Mucosa of rectum (tissue), 2 donors: ENCODE measurements around the gene PLEKHH1.

Experiments
- H3K27ac ChIP-seq, 2 donors: one replicate each; pipeline ENCODE4 v1.7.0; 2013; ENCODE audit warnings: inconsistent platforms in 2 of 2, low read depth in 2 of 2, low read length in 2 of 2
- H3K27me3 ChIP-seq, 2 donors: one replicate each; pipeline ENCODE4 v1.7.0; 2013; ENCODE audit warnings: low read length in 2 of 2; ENCODE audit not compliant: control insufficient read depth in 2 of 2, insufficient read depth in 2 of 2
- H3K36me3 ChIP-seq, 2 donors: one replicate each; pipeline ENCODE4 v1.7.0; 2013; ENCODE audit warnings: low read length in 2 of 2; ENCODE audit not compliant: control insufficient read depth in 2 of 2, insufficient read depth in 2 of 2
- H3K4me1 ChIP-seq, 2 donors: one replicate each; pipeline ENCODE4 v1.7.0; 2013; ENCODE audit warnings: low read length in 2 of 2, mild to moderate bottlenecking in 1 of 2; ENCODE audit not compliant: control insufficient read depth in 2 of 2, insufficient read depth in 2 of 2
- H3K4me3 ChIP-seq, 2 donors: one replicate each; pipeline ENCODE4 v1.7.0; 2013; ENCODE audit warnings: low read length in 2 of 2
- H3K9ac ChIP-seq, 2 donors: one replicate each; pipeline ENCODE4 v1.7.0; 2013; ENCODE audit warnings: low read length in 2 of 2, low read depth in 1 of 2, mild to moderate bottlenecking in 1 of 2
- H3K9me3 ChIP-seq, 2 donors: one replicate each; pipeline ENCODE4 v1.7.0; 2013; ENCODE audit warnings: low read length in 2 of 2; ENCODE audit not compliant: control insufficient read depth in 2 of 2
- donor health status: healthy.
- donor health status: Normal muscosa, but diverticular disease.

The PLEKHH1 gene

DNA sequence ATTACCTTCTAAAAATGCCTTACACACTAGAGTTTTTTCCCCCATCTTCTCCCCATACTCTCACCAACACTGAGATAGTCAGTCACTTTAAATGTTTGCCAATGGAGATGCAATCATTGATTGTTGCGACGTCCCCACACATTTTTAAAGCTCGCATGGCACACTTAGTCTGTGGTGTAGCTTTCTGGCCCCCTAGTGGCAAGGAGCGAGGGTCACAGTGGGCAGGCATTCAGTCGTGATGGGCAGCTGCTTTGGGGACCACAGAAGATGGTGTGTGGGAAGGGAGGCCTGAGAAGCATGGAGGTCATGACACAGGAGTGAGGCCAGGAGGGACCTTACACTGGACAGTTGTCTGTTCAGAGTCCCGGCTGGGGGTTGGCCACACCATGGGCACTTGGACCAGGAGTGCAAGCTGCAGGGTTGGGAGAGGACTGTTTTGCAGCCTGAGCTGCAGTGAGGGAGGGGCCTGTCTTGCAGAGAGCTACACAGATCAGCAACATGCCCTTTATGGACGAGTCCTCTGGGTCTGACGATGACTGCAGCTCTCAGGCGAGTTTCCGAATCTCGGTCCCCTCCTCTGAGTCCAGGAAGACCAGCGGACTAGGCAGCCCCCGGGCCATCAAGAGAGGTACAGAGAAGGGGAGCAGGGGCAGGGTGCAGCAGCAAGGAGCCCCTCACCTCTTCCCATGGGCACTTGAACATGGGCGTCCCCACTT is 38.3 kb downstream of the PLEKHH1 start:
- H3K27ac ChIP-seq = no peak overlapping the region

DNA sequence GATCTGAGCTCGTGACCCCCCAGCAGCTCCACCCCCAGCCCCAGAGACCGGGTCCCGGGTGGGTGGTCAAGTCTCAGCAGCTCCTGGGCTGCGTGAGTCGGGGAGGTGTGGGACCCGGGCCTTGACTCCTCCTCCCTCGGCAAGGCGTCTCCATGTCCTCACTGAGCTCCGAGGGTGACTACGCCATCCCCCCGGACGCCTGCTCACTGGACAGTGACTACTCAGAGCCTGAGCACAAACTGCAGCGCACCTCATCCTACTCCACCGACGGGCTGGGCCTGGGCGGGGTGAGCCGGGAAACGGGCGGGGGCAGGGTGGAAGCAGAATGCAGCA is 38.9 kb downstream of the PLEKHH1 start:
- Histone ChIP-seq H3K27ac (no peak overlapping the region), H3K9me3 (no peaks in the 10 kb centered on the region), H3K27me3 (no peaks in the 10 kb centered on the region), H3K4me3 (no peak overlapping the region), H3K4me1 (no peaks in the 10 kb centered on the region), H3K9ac (no peak overlapping the region), H3K36me3 (peaks cover 31 to 33% of the 10 kb centered on the region in 2 donors)

More for the DNA sequence above, 38.3 kb downstream of the PLEKHH1 start:
- no peaks in the 10 kb centered on the region for H3K4me1 ChIP-seq
- H3K36me3 ChIP-seq = peaks cover 27 to 29% of the 10 kb centered on the region in 2 donors
- no peak overlapping the region for H3K4me3 ChIP-seq
- no peak overlapping the region for H3K9ac ChIP-seq
- no peaks in the 10 kb centered on the region for H3K9me3 ChIP-seq
- no peaks in the 10 kb centered on the region for H3K27me3 ChIP-seq

DNA sequence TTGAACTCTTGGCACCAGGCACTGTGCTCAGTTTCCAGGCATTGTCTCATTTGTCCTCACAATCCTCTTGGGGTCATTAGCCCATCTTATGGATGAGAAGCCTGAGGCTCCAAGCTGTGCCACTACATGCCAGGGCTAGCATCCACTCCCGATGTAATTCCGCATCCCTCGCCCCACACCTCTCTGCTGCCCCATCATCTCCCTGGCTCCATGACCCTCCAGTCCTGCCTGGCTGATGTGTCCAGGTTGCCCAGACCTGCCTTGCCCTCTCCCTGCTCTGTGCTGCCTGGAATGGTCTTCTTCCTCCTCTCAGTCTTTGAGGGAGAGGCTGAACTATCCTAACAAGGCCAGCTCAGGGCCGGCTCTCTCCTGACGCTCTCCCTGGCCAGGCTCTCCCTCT is 39.5 kb downstream of the PLEKHH1 start:
- Histone ChIP-seq H3K9ac (no peak overlapping the region), H3K27ac (no peak overlapping the region), H3K4me1 (no peaks in the 10 kb centered on the region), H3K4me3 (no peak overlapping the region), H3K36me3 (peaks cover 33 to 36% of the 10 kb centered on the region in 2 donors), H3K27me3 (no peaks in the 10 kb centered on the region), H3K9me3 (no peaks in the 10 kb centered on the region)

DNA sequence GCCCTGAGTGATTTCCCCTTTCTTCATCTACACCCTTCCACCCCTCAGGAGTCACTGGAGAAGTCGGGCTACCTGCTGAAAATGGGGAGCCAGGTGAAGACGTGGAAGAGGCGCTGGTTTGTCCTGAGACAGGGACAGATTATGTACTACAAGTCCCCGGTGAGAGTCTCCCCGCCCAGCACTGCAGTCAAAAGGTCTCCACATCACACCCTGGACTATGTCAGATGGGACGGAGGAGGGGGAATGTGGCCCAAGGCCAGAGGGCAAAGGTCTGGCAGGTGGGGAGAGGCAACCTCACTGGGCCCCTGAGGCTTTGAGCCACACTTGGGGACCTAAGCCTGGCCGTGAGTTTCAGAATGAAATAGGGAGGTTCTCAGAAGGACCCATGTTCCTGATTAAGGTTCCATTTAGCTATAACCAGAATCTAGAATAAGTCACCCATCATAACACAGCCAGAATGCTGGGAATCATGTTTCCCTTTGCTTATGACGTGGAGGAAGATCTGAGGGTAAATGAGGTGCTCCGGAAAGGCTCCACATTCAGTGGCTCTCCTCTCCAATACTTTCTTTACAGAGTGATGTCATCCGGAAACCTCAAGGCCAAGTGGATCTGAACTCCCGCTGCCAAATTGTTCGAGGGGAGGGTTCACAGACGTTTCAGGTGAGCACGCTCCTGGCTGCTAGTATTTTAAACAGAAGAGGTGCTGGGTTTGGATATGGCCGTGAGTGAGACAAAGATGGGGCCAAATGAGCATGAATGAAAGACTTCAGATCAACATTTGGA is 40.3 kb downstream of the PLEKHH1 start:
- H3K36me3 ChIP-seq = peaks cover 40 to 44% of the 10 kb centered on the region in 2 donors
- H3K9ac ChIP-seq = no peak overlapping the region
- no peak overlapping the region for H3K27ac ChIP-seq
- H3K9me3 ChIP-seq = no peaks in the 10 kb centered on the region
- no peak overlapping the region for H3K4me3 ChIP-seq
- H3K4me1 ChIP-seq = no peaks in the 10 kb centered on the region
- H3K27me3 ChIP-seq = no peaks in the 10 kb centered on the region

DNA sequence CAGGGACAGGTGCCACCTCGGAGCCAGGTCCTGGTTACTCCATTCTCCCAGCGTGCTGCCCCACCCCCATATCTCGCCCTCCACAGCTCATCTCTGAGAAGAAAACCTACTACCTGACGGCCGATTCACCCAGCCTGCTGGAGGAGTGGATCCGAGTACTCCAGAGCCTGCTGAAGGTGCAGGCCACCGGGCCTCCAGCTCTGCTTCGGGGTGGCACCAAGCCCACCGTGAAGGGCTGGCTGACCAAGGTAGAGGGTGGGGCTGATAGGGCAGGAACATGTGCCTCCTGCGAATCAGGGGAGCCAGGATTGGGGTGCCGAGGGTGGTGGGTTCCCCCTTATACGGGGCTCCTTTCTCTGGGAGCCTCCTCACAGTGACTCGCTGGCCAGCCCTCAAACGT is 41.1 kb downstream of the PLEKHH1 start:
- Histone ChIP-seq H3K4me3 (no peak overlapping the region), H3K9me3 (no peaks in the 10 kb centered on the region), H3K36me3 (peaks cover 47 to 49% of the 10 kb centered on the region in 2 donors), H3K27ac (no peak overlapping the region), H3K9ac (no peak overlapping the region), H3K27me3 (no peaks in the 10 kb centered on the region), H3K4me1 (no peaks in the 10 kb centered on the region)

DNA sequence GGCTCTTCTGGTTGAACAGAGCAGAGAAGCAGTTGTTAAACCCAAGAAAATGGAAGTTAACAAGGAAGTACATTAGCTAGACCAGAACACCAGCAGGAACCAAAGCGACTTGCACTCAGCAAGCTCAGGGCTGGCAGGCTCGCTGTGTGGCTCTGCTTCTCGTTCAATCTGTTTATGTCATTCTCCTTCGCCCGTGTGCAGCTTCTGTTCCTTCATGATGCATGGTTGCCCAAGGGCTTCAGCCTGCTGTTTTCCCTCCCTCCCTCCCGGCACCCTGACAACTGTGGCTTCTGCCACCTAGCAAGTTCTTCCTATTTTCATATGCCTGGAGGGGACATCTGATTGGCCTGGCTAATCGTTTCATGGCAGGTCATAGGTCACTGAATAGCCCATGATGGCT is 41.7 kb downstream of the PLEKHH1 start:
- no peaks in the 10 kb centered on the region for H3K9me3 ChIP-seq
- H3K4me3 ChIP-seq = no peak overlapping the region
- no peaks in the 10 kb centered on the region for H3K4me1 ChIP-seq
- H3K9ac ChIP-seq = no peak overlapping the region
- H3K27me3 ChIP-seq = no peaks in the 10 kb centered on the region
- H3K27ac ChIP-seq = no peak overlapping the region
- H3K36me3 ChIP-seq = peaks cover 52 to 53% of the 10 kb centered on the region in 2 donors

DNA sequence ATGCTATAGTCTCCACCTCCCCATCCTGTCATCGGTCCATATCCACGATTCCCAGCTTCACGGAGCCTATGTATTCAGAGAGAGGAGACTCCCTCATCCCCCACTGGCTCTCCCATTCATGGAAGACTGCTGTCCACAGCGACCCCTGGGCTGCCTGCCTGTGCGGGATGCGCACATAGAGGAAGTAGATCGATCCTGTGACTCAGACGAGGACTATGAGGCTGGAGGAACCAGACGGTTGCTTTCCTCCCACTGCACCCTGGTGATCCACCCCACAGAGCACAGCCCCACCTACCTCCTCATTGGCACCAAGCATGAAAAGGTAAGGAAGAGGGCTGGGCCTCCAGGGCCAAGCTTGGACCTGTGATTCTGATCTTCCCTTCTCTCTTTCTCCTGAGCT is 42.6 kb downstream of the PLEKHH1 start:
- H3K36me3 ChIP-seq = peaks cover 50 to 60% of the 10 kb centered on the region in 2 donors
- no peak overlapping the region for H3K9ac ChIP-seq
- H3K27ac ChIP-seq = no peak overlapping the region
- no peaks in the 10 kb centered on the region for H3K9me3 ChIP-seq
- peaks cover 0 to 4% of the 10 kb centered on the region in 2 donors for H3K4me1 ChIP-seq
- H3K4me3 ChIP-seq = no peak overlapping the region
- H3K27me3 ChIP-seq = no peaks in the 10 kb centered on the region

DNA sequence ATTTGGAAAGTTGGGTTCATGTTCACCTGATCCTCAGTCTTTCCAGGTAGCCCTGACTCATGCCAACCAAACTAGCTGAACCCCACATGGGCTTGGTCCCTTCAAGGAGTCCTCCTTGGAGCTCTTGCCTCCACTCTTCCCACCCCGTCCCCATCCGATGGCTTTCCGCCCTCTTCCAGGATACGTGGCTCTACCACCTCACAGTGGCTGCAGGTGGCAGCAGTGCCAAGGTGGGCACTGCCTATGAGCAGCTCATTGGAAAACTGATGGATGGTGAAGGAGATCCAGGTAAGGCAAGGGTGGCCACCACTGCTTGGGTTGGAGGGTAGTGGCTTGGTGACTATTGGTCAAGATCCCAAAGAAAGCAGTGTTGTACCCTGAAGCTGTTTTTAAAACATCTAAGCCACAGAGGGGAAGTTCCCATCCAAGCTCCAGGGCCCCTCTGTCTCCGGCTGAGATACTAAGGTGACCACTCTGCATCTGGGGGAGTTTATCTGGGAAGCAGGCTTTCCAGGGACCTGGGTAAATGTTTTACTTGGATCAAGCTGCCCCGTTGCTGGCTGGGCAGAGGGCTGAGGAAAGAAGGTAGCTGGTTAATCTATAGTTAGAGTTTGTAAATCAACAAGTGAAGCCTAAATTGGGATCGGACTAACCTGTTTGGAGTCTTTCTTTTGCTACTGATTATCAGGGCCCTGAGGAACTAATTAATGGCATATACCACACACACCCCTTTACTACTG is 43.3 kb downstream of the PLEKHH1 start:
- Histone ChIP-seq H3K36me3 (peaks cover 55 to 66% of the 10 kb centered on the region in 2 donors), H3K27ac (no peak overlapping the region), H3K9ac (no peak overlapping the region), H3K9me3 (no peaks in the 10 kb centered on the region), H3K4me3 (no peak overlapping the region), H3K4me1 (peaks cover 0 to 4% of the 10 kb centered on the region in 2 donors), H3K27me3 (no peaks in the 10 kb centered on the region)

DNA sequence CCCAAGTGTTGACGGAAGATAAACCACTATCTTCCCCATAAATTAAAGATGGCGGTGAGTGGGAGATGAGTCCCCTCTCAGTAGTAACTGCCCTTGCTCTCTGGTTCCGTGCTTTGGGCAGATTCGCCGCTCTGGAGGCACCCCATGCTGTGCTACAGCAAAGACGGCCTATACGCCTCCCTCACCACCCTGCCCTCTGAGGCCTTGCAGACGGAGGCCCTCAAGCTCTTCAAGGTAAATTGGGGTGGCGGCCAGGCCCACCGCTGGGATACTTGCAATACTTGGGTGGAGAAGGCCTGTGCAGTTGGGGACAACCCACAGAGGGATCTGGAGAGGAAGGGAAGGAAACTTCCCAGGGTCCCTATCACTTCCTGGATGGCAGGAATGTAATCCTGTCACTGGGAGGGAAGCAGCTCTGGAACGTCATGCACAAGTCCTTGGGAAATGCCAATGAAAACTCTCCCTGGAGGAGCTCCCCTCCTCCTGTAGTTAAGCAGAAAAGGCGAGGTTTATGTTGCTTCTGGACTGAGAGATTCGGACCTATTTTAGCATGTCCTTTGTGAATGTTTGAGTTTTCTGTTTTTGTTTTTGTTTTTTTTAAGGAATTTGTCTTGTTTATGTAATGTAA is 44.2 kb downstream of the PLEKHH1 start:
- H3K4me3 ChIP-seq = no peak overlapping the region
- no peak overlapping the region for H3K9ac ChIP-seq
- no peaks in the 10 kb centered on the region for H3K27me3 ChIP-seq
- no peaks in the 10 kb centered on the region for H3K9me3 ChIP-seq
- no peak overlapping the region for H3K27ac ChIP-seq
- peaks cover 62 to 72% of the 10 kb centered on the region in 2 donors for H3K36me3 ChIP-seq
- H3K4me1 ChIP-seq = peaks cover 0 to 4% of the 10 kb centered on the region in 2 donors
